ENCODE measurements around the gene BIRC7.

Gene BIRC7

DNA sequence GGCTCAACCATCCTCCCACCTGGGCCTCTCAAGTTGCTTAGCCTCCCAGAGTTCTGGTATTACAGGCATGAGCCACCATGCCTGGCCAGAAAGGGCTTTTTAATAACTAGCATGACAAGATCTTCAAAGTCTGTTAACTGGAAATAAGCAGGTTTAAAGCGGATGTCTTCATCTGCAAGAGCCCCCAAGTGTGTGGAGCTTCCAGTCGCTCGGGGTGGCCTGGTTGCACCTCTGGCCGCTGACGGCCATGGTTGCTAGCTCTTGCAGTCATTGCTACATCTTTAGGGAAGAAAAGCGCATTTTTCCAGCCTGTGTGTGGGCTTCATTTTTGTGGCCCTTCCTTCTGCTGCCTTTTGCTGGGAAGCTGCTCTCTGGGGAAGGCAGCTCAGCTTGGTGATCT lies 44.7 kb downstream of the BIRC7 start:
- TF ChIP-seq, protein P1, sequence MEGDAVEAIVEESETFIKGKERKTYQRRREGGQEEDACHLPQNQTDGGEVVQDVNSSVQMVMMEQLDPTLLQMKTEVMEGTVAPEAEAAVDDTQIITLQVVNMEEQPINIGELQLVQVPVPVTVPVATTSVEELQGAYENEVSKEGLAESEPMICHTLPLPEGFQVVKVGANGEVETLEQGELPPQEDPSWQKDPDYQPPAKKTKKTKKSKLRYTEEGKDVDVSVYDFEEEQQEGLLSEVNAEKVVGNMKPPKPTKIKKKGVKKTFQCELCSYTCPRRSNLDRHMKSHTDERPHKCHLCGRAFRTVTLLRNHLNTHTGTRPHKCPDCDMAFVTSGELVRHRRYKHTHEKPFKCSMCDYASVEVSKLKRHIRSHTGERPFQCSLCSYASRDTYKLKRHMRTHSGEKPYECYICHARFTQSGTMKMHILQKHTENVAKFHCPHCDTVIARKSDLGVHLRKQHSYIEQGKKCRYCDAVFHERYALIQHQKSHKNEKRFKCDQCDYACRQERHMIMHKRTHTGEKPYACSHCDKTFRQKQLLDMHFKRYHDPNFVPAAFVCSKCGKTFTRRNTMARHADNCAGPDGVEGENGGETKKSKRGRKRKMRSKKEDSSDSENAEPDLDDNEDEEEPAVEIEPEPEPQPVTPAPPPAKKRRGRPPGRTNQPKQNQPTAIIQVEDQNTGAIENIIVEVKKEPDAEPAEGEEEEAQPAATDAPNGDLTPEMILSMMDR (IDR thresholded peaks at IDR 0.05; ENCODE audit: insufficient read depth, low read depth, low read length, missing control alignments) = no peak
- DNase-seq (ENCODE audit: low read depth) = no peak
- H3K4me3 ChIP-seq (ENCODE audit: low read length) = no peak overlapping the region

DNA sequence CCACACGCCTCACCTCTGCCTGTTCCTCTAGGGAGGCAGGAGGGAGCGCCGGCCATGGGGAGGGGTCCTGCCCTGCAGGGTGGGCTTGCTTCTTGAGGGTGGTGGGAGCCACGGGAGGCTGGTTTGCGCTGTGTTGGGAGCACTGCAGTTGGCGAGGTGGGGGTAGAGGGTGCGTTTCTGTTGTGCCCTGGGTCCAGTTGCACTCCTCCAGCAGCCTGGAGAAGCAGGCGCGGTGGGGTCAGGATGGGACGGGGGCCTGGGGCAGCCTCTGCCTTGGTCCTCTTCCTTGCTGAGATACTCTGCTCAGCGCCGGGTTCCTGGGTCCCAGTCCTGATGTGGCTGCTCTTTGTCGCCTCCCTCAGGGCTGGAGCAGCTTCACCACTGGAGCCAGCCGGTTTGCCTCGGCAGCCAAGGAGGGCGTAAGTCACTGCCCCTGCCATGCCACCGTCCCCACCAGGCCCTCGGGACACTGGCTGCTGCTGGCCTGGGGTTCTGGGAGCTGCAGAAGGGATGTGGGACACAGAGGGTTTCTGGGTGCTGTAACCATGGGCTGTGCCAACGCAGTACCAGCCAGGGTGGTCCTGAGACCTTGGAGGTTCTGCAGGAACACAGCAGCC lies 45.3 kb downstream of the BIRC7 start:
- no peak overlapping the region for H3K4me3 ChIP-seq (ENCODE audit: low read length)
- DNase-seq (ENCODE audit: low read depth) = peak; percentile 29
- TF ChIP-seq, protein P1 (IDR thresholded peaks at IDR 0.05; ENCODE audit: insufficient read depth, low read depth, low read length, missing control alignments) = peak; percentile 43

DNA sequence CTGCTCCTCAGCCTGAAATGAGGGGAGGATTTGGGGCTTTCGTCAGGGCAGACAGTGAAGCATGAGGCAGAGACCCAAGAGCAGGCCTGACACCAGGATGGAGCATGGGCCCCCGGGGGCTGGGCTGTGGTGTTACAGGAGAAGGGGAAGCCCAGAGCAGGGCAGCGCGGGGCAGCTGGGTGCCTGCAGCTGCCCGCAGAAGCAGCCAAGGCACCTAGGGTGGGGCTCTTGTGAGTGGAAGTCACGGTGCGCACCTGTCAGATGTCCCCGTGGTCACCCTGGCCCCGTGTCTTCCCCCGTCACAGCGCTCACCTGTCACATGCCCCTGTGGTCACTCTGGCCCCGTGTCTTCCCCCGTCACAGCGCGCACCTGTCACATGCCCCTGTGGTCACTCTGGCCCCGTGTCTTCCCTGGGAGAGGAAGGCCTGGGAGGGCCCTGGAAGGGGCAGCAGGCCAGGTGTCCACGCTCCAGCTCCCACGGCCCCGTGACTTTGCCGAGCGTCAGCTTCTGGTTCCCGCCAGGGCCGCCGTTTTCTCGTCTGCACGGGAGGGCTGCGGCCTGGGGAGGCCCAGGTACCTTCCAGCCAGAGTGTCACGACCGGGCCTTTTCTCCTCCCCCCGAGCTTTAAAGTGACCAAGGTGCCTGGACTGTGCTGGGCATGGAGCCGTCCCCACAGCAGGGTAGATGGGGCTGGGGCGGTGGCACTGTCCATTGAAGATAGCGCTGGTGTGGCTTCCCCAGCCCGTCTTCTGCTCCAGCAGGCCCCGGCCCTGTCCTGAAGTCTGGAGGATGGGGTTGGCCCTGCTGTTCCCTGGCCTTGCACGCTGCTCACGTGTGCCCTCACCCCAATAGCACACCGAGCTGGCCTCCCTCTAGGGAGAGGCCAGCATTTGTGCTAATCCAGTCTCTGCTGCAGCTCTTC lies 46.3 kb downstream of the BIRC7 start:
- TF ChIP-seq, protein P1 (IDR thresholded peaks at IDR 0.05; ENCODE audit: insufficient read depth, low read depth, low read length, missing control alignments) = no peak

DNA sequence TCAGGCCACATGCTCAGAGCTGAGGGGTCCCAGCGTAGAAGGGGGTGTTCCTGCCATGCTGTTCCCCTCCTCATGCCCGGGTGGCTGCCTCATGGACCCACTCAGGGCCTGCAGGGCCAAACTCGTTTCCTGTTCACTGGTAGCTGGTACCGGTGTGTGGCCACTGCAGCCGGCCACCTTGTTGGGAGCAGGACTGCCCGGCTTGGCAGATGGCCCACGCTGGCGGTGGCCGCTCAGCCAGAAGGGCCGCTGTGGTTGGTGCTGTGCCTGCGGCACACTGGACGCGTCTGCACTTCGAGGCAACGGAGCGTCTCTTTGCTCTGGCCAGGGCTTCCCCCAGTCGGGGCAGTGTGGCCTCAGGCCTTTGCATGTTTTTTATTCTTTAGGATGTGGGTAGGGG lies 47.2 kb downstream of the BIRC7 start:
- H3K4me3 ChIP-seq (ENCODE audit: low read length) = no peak overlapping the region
- TF ChIP-seq, protein P1 (IDR thresholded peaks at IDR 0.05; ENCODE audit: insufficient read depth, low read depth, low read length, missing control alignments) = no peak
- no peak for DNase-seq (ENCODE audit: low read depth)

More for the DNA sequence above, 46.3 kb downstream of the BIRC7 start:
- no peak for DNase-seq (ENCODE audit: low read depth)
- no peak overlapping the region for H3K4me3 ChIP-seq (ENCODE audit: low read length)

DNA sequence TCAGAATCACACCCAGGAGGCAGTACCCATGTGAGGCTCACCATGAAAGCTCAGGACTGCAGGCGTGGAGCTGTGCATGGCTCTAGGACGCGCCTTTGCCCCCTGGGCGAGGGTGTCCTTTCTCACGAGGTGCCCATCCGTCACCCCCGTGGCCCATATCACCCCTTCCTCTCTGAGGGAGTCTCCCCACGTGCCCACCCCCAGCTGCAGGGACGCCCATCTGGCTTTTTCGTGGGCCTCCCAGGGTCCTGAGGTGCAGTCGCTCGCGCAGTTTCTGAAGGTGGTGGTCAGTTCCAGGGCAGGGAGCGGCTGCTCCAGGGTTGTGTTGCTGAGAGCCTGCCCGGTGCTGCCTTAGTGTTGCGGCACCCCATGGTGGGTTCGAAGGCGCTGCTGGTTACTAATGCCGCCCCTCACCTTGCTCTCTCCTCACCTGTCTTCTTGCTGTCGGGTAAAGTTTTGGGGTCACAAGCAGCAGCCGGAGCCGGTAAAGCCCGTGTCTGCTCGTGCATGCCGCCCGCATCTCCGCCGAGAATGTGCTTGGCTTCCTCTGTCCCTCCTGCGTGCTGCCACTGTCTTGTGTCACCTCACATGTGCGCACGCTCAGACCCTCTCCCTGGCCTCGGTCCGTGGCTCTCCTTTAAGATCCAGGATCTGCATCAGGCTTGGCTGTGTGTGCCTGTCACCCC lies 47.8 kb downstream of the BIRC7 start:
- no peak overlapping the region for H3K4me3 ChIP-seq (ENCODE audit: low read length)

DNA sequence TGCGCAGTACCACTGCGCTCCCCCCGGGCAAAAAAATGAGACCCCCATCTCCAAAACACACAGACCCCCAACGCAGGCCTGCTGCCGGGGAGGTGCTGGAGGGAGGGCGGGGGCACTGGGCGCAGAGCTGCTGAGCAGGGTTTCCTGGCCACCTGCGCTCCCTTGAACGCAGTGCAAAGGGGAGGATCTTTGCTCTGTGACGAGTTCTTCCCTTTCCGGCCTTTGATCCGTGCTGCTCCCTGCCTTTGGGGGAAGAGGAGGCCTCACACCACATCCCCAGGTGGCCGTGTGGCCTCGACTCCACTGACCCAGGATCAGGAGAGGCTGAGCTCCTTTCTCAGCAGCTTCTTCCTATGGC lies 48.4 kb downstream of the BIRC7 start:
- DNase-seq (ENCODE audit: low read depth) = no peak
- H3K4me3 ChIP-seq (ENCODE audit: low read length) = no peak overlapping the region
- TF ChIP-seq, protein P1 (IDR thresholded peaks at IDR 0.05; ENCODE audit: insufficient read depth, low read depth, low read length, missing control alignments) = no peak

More for the DNA sequence above, 47.8 kb downstream of the BIRC7 start:
- TF ChIP-seq, protein P1 (IDR thresholded peaks at IDR 0.05; ENCODE audit: insufficient read depth, low read depth, low read length, missing control alignments) = no peak
- DNase-seq (ENCODE audit: low read depth) = no peak

Measured in epithelial cell of esophagus (primary cell).